C4-2B (cell line): ENCODE measurements around the gene CCDC88C.

Experiments
- CTCF ChIP-seq: fragments of 450-650 bp; conservative IDR thresholded peaks from 2 replicates; pipeline ENCODE4 v1.5.1; 2017; ENCODE audit warnings: mild to moderate bottlenecking
- ZFX ChIP-seq: fragments of 450-650 bp; IDR thresholded peaks from 2 replicates; pipeline ENCODE4 v1.6.1; 2017

DNA sequence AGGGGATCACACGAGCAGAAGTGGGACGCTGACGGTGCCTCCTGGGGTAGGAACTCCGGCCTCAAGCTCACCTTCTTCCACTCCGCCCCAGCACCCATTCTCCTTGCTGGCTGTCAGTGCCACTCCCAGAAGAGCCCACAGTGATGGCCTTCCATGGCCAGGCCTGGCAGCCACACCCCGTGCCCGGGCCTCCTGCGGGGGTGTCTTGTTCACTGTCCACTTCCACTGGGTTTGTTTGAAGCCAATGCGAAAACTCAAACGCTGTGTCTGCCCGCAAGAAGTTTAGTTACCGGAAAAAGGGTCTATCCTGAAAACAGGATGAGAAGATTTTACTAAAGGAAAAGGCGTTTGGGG, 38.1 kb downstream of the CCDC88C start:
- TF ChIP-seq CTCF (no peak), ZFX (no peak)
